Natural killer cell (primary cell): ENCODE measurements around the gene UBE2QL1. TPM values are rescaled to one million over a fixed set of nuclear protein-coding genes. Genes with fewer than 3 reads are reported as not detected.

ENCODE experiments used
- ATAC-seq, 3 donors: fragments of 150-1000 bp in 2 of 3; fragments of 200-7000 bp in 1 of 3; cut with Tn5 transposase; 1 replicate in 1 of 3; 2 replicates in 2 of 3; pipeline ENCODE4 v1.10.0; 2021; ENCODE audit warnings: mild to moderate bottlenecking in 2 of 3, moderate library complexity in 2 of 3
- DNase-seq, 2 donors: peaks; one replicate each; pipeline versions ENCODE4 v3.0.0 to v3.0.0-alpha.2; 2013 to 2021; ENCODE audit warnings: mixed read lengths in 1 of 2
- H3K27ac ChIP-seq: one replicate; pipeline ENCODE4 v1.5.1; 2013; ENCODE audit warnings: mild to moderate bottlenecking, low read length
- H3K27me3 ChIP-seq: one replicate; pipeline ENCODE4 v1.6.1; 2013; ENCODE audit warnings: low read length; ENCODE audit not compliant: control insufficient read depth, insufficient read depth
- H3K36me3 ChIP-seq: one replicate; pipeline ENCODE4 v1.6.1; 2013; ENCODE audit warnings: low read length; ENCODE audit not compliant: control insufficient read depth, insufficient read depth
- H3K4me1 ChIP-seq: one replicate; pipeline ENCODE4 v1.6.1; 2013; ENCODE audit warnings: low read length; ENCODE audit not compliant: control insufficient read depth, insufficient read depth
- H3K4me3 ChIP-seq: one replicate; pipeline ENCODE4 v1.5.1; 2013; ENCODE audit warnings: low read length
- H3K9me3 ChIP-seq: one replicate; pipeline ENCODE4 v1.6.1; 2013; ENCODE audit warnings: low read length; ENCODE audit not compliant: control insufficient read depth, insufficient read depth
- H3K27ac Mint-ChIP-seq, 2 donors: one replicate each; pipeline ENCODE4 v1.8.0; 2022; ENCODE audit warnings: mild to moderate bottlenecking in 2 of 2, mixed read lengths in 2 of 2, moderate library complexity in 1 of 2
- H3K27me3 Mint-ChIP-seq, 2 donors: one replicate each; pipeline ENCODE4 v1.8.0; 2022; ENCODE audit warnings: low read depth in 2 of 2, mixed read lengths in 2 of 2
- H3K36me3 Mint-ChIP-seq: one replicate; pipeline ENCODE4 v1.8.0; 2022; ENCODE audit warnings: mixed read lengths
- H3K4me1 Mint-ChIP-seq, 2 donors: one replicate each; pipeline ENCODE4 v1.8.0; 2022; ENCODE audit warnings: mixed read lengths in 2 of 2
- H3K4me3 Mint-ChIP-seq: one replicate; pipeline ENCODE4 v1.8.0; 2022; ENCODE audit warnings: mild to moderate bottlenecking, moderate library complexity, mixed read lengths
- H3K9me3 Mint-ChIP-seq, 2 donors: one replicate each; pipeline ENCODE4 v1.8.0; 2022; ENCODE audit warnings: mixed read lengths in 2 of 2
- CTCF ChIP-seq: fragments of 200-600 bp; IDR thresholded peaks from one replicate; pipeline ENCODE4 v1.8.0; 2022; ENCODE audit warnings: antibody characterized with exemption
- WGBS: methylation state at CpG from one replicate; pipeline ENCODE4 v1.1.7; 2013; ENCODE audit warnings: missing lambda C conversion rate; ENCODE audit not compliant: insufficient coverage; 5-methylcytosine and 5-hydroxymethylcytosine counted together
- intact Hi-C: fragments of 100-400 bp; cut with micrococcal nuclease; formaldehyde crosslinking; loops from one replicate; pipeline ENCODE4 v1.14.2; 2022
- total RNA-seq, 4 donors: library from RNA; stranded (reverse); fragments of 120-200 nt in 1 of 4; gene quantifications; one replicate each; pipeline versions ENCODE4 v1.2.3 to v1.2.4, GENCODE V29; 2013 to 2022

UBE2QL1 gene
- total RNA-seq, 3 donors from 2014 or later (not counting 1 experiment from before 2014, with no cell fraction given): not detected

GRCh38 chr5:6468104-6468503, 19.4 kb downstream of the UBE2QL1 start:
- Mint-ChIP-seq H3K9me3 (no peaks in the 10 kb centered on the region), H3K4me3 (no peak overlapping the region), H3K36me3 (no peaks in the 10 kb centered on the region), H3K27me3 (peaks cover 8 to 14% of the 10 kb centered on the region in 2 donors), H3K4me1 (no peaks in the 10 kb centered on the region), H3K27ac (no peak overlapping the region)
- no peaks in the 10 kb centered on the region for H3K27me3 ChIP-seq
- H3K4me3 ChIP-seq: no peak overlapping the region
- H3K36me3 ChIP-seq: no peaks in the 10 kb centered on the region
- DNase-seq (no peak), ATAC-seq (no peak)
- no peak overlapping the region for H3K27ac ChIP-seq
- H3K4me1 ChIP-seq: no peaks in the 10 kb centered on the region
- intact Hi-C loops: no loop called here
- TF ChIP-seq CTCF: no peak
- 89% methylated on average over 11 of the region's 11 CpGs for WGBS
- H3K9me3 ChIP-seq: no peaks in the 10 kb centered on the region

- Mint-ChIP-seq H3K4me1 (no peaks in the 10 kb centered on the region), H3K9me3 (no peaks in the 10 kb centered on the region), H3K36me3 (no peaks in the 10 kb centered on the region), H3K27me3 (peaks cover 8 to 15% of the 10 kb centered on the region in 2 donors), H3K27ac (no peak overlapping the region), H3K4me3 (no peak overlapping the region)
- Histone ChIP-seq H3K27me3 (no peaks in the 10 kb centered on the region), H3K36me3 (no peaks in the 10 kb centered on the region), H3K4me1 (no peaks in the 10 kb centered on the region), H3K4me3 (no peak overlapping the region), H3K27ac (no peak overlapping the region), H3K9me3 (no peaks in the 10 kb centered on the region)
- TF ChIP-seq CTCF: no peak
- intact Hi-C loops: no loop called here
- DNase-seq: no peak
- no peak for ATAC-seq
- 91% methylated on average over 8 of the region's 8 CpGs for WGBS
Measured at GRCh38 chr5:6468870-6469269, 20.2 kb downstream of the UBE2QL1 start.

- H3K27ac ChIP-seq: no peak overlapping the region
- no peaks in the 10 kb centered on the region for H3K4me1 ChIP-seq
- 92% methylated on average over 11 of the region's 11 CpGs for WGBS
- no peaks in the 10 kb centered on the region for H3K36me3 ChIP-seq
- intact Hi-C loops: no loop called here
- ATAC-seq: no peak
- no peaks in the 10 kb centered on the region for H3K9me3 Mint-ChIP-seq
- no peaks in the 10 kb centered on the region for H3K9me3 ChIP-seq
- H3K27me3 ChIP-seq: no peaks in the 10 kb centered on the region
- DNase-seq: no peak
- no peaks in the 10 kb centered on the region for H3K4me1 Mint-ChIP-seq
- H3K27me3 Mint-ChIP-seq: peaks cover 8 to 15% of the 10 kb centered on the region in 2 donors
- H3K27ac Mint-ChIP-seq: no peak overlapping the region
- no peak overlapping the region for H3K4me3 ChIP-seq
- H3K4me3 Mint-ChIP-seq: no peak overlapping the region
- H3K36me3 Mint-ChIP-seq: no peaks in the 10 kb centered on the region
- no peak for TF ChIP-seq CTCF
Measured at GRCh38 chr5:6469836-6470235, 21.2 kb downstream of the UBE2QL1 start.

- Mint-ChIP-seq H3K9me3 (no peaks in the 10 kb centered on the region), H3K4me1 (no peaks in the 10 kb centered on the region), H3K27me3 (peaks cover 8 to 15% of the 10 kb centered on the region in 2 donors), H3K27ac (no peak overlapping the region), H3K4me3 (no peak overlapping the region), H3K36me3 (no peaks in the 10 kb centered on the region)
- 84% methylated on average over 4 of the region's 4 CpGs for WGBS
- Histone ChIP-seq H3K36me3 (no peaks in the 10 kb centered on the region), H3K9me3 (no peaks in the 10 kb centered on the region), H3K27ac (no peak overlapping the region), H3K4me1 (no peaks in the 10 kb centered on the region), H3K27me3 (no peaks in the 10 kb centered on the region), H3K4me3 (no peak overlapping the region)
- ATAC-seq (peak in 1 of 3 donors; percentile 27), DNase-seq (no peak)
- intact Hi-C loops: no loop called here
- TF ChIP-seq CTCF: no peak
Measured at GRCh38 chr5:6470672-6471071, 22.0 kb downstream of the UBE2QL1 start.
